HCT116 (cell line): Measurements from ENCODE around the gene ADD2. TPM values are rescaled to one million over a fixed set of nuclear protein-coding genes. Genes with fewer than 3 reads are reported as not detected.

ENCODE experiments used
- ATAC-seq: fragments of 200-7000 bp; cut with Tn5 transposase; 2 replicates; pipeline ENCODE4 v1.9.1; 2020; ENCODE audit warnings: mild to moderate bottlenecking, moderate library complexity
- BruUV-seq: library from RNA; stranded (reverse); fragments of 400-500 nt; replicated peaks from 2 replicates; lab custom pipeline; 2021; lab: Mats Ljungman, UMichigan
- CTCF ChIA-PET: fragments of 300-600 bp; sonication (Branson Sonifier 250); formaldehyde crosslinking; loops from one replicate; lab custom pipeline; 2021; ENCODE audit warnings: antibody characterized with exemption; lab: Charles Lee
- POLR2A ChIA-PET: fragments of 300-600, 350-600 bp; sonication (Branson Sonifier 250); formaldehyde crosslinking; loops from one replicate; lab custom pipeline; 2021; ENCODE audit warnings: antibody characterized with exemption; lab: Charles Lee
- RAD21 ChIA-PET, 2 experiments: fragments of 300-600 bp; sonication (Branson Sonifier 250); formaldehyde crosslinking; loops; one replicate each; lab custom pipeline; 2023; ENCODE audit warnings: low total read pairs in 2 of 2; ENCODE audit not compliant: uncharacterized antibody in 2 of 2, unreplicated experiment in 2 of 2, low non-redundant PET in 1 of 2; lab: Charles Lee
- DNase-seq: peaks from one replicate; pipeline ENCODE4 v3.0.0-alpha.2; 2010; ENCODE audit warnings: low read depth, low spot score
- H2AFZ ChIP-seq: fragments of 200-600 bp; shearing (Covaris generic), sonication (generic); 2 replicates; pipeline ENCODE4 v1.6.1; 2017; ENCODE audit warnings: low read depth, mixed run types, mixed read lengths, antibody characterized with exemption, low read length; ENCODE audit not compliant: poor library complexity, severe bottlenecking
- H3K27ac ChIP-seq: 2 replicates; pipeline ENCODE4 v1.5.1; 2012; ENCODE audit warnings: low read depth, low read length
- H3K27me3 ChIP-seq: fragments of 200-600 bp; sonication (generic); 2 replicates; pipeline ENCODE4 v1.6.1; 2016; ENCODE audit warnings: mixed run types, low read length, mixed read lengths; ENCODE audit not compliant: insufficient read depth
- H3K36me3 ChIP-seq, 2 experiments: fragments of 200-500 bp in 1 of 2; fragments of 200-600 bp in 1 of 2; sonication (Bioruptor generic) in 1 of 2; sonication (generic) in 1 of 2; 2 replicates each; pipeline versions ENCODE4 v1.5.1 to v1.6.1; 2014 to 2016; ENCODE audit warnings: low read length in 2 of 2, inconsistent platforms in 1 of 2, mixed read lengths in 1 of 2, mixed run types in 1 of 2; ENCODE audit not compliant: insufficient read depth in 2 of 2, control insufficient read depth in 1 of 2
- H3K4me1 ChIP-seq, 2 experiments: fragments of 200-600 bp in 1 of 2; sonication (generic) in 1 of 2; 2 replicates each; pipeline versions ENCODE4 v1.5.1 to v1.6.1; 2012 to 2017; ENCODE audit warnings: low read length in 2 of 2, inconsistent platforms in 1 of 2, mild to moderate bottlenecking in 1 of 2, mixed read lengths in 1 of 2, mixed run types in 1 of 2, moderate library complexity in 1 of 2; ENCODE audit not compliant: insufficient read depth in 2 of 2, control insufficient read depth in 1 of 2
- H3K4me2 ChIP-seq: fragments of 200-600 bp; sonication (generic); 2 replicates; pipeline ENCODE4 v1.6.1; 2017; ENCODE audit warnings: mixed run types, low read length, mixed read lengths
- H3K4me3 ChIP-seq, 2 experiments: fragments of 200-600 bp in 1 of 2; sonication (generic) in 1 of 2; replicated peaks in 1 of 2; 2 replicates each; pipeline ENCODE4 v1.5.1; 2011 to 2016; ENCODE audit warnings: low read length in 2 of 2, control low read depth in 1 of 2, low read depth in 1 of 2, mild to moderate bottlenecking in 1 of 2, mixed read lengths in 1 of 2, mixed run types in 1 of 2
- H3K79me2 ChIP-seq: fragments of 200-600 bp; sonication (generic); 2 replicates; pipeline ENCODE4 v1.6.1; 2017; ENCODE audit warnings: mild to moderate bottlenecking, mixed run types, low read length, moderate library complexity, mixed read lengths; ENCODE audit not compliant: insufficient read depth
- H3K9ac ChIP-seq: fragments of 200-600 bp; sonication (generic); 2 replicates; pipeline ENCODE4 v1.6.1; 2016; ENCODE audit warnings: low read length, mixed read lengths
- H3K9me2 ChIP-seq: fragments of 200-600 bp; sonication (generic), shearing (Covaris generic); 2 replicates; pipeline ENCODE4 v1.6.1; 2017; ENCODE audit warnings: mixed run types, mild to moderate bottlenecking, moderate library complexity; ENCODE audit not compliant: insufficient read depth
- H3K9me3 ChIP-seq, 2 experiments: fragments of 200-500 bp in 1 of 2; fragments of 200-600 bp in 1 of 2; sonication (Bioruptor generic) in 1 of 2; sonication (generic) in 1 of 2; 2 replicates each; pipeline ENCODE4 v1.6.1; 2014 to 2017; ENCODE audit warnings: low read length in 2 of 2, mixed read lengths in 2 of 2, inconsistent platforms in 1 of 2, low read depth in 1 of 2, mild to moderate bottlenecking in 1 of 2, mixed run types in 1 of 2, moderate library complexity in 1 of 2; ENCODE audit not compliant: control insufficient read depth in 1 of 2, insufficient read depth in 1 of 2
- H4K20me1 ChIP-seq: fragments of 200-600 bp; sonication (generic), shearing (Covaris generic); 2 replicates; pipeline ENCODE4 v1.6.1; 2017; ENCODE audit warnings: mixed run types, mild to moderate bottlenecking, moderate library complexity; ENCODE audit not compliant: insufficient read depth
- CEBPB ChIP-seq: IDR thresholded peaks from 2 replicates; pipeline ENCODE4 v1.6.1; 2012; ENCODE audit warnings: low read depth
- EZH2phosphoT487 ChIP-seq: fragments of 200-600 bp; IDR thresholded peaks from 2 replicates; pipeline ENCODE4 v1.6.1; 2018; ENCODE audit warnings: antibody characterized with exemption, borderline replicate concordance
- FOSL1 ChIP-seq: IDR thresholded peaks from 2 replicates; pipeline ENCODE4 v1.6.1; 2012; ENCODE audit warnings: low read depth
- JUND ChIP-seq: IDR thresholded peaks from 2 replicates; pipeline ENCODE4 v1.6.1; 2012
- RAD21 ChIP-seq: IDR thresholded peaks from 2 replicates; pipeline ENCODE4 v1.6.1; 2012; ENCODE audit warnings: low read depth, mild to moderate bottlenecking
- SIN3A ChIP-seq: IDR thresholded peaks from 2 replicates; pipeline ENCODE4 v1.6.1; 2012; ENCODE audit warnings: low read depth
- SP1 ChIP-seq: IDR thresholded peaks from 2 replicates; pipeline ENCODE4 v1.6.1; 2012; ENCODE audit warnings: low read depth
- SRF ChIP-seq: IDR thresholded peaks from 2 replicates; pipeline ENCODE4 v1.6.1; 2012; ENCODE audit warnings: low read depth
- YY1 ChIP-seq: IDR thresholded peaks from 2 replicates; pipeline ENCODE4 v1.6.1; 2011; ENCODE audit warnings: low read length, low read depth, moderate library complexity, mild to moderate bottlenecking; ENCODE audit not compliant: insufficient replicate concordance; ENCODE audit errors: extremely low read depth
- intact Hi-C: fragments of 100-400 bp; cut with micrococcal nuclease; formaldehyde crosslinking; loops from 2 replicates; pipeline ENCODE4 v1.10.0; 2022
- total RNA-seq: library from RNA; stranded (reverse); gene quantifications from one replicate; pipeline ENCODE4 v1.2.1, GENCODE V29; 2021; ENCODE audit not compliant: unreplicated experiment
- TF ChIP-seq, protein P1 (sequence below): IDR thresholded peaks from 2 replicates; pipeline ENCODE4 v1.6.1; 2012; ENCODE audit warnings: low read depth

ADD2 gene
- total RNA-seq, 1 experiment from 2014 or later = 0.15 TPM

DNA sequence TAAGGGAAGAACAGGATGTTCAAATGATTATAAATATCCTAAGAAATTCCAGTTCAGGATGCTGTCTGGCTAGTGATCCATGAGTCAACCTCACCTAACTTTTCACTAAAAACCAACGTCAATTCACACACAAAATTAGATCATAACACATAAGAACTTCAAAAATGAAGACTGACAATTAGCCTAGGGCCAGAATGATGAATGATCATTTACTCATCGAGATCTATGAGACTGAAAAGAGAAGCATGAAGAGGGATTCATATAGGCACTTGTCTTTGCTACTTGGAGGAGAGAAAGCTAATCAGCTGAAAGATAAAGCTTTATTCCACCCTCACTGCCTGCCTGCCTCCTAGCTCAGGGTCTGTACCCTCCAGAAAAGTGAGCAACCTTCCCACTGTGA lies 29.8 kb downstream of the ADD2 start:
- Histone ChIP-seq H3K27ac (no peak overlapping the region), H3K36me3 (no peaks in the 10 kb centered on the region), H3K9me3 (no peaks in the 10 kb centered on the region), H3K9me2 (no peaks in the 10 kb centered on the region), H3K9ac (no peak overlapping the region), H3K4me3 (no peak overlapping the region), H4K20me1 (no peaks in the 10 kb centered on the region), H3K4me2 (no peak overlapping the region), H3K79me2 (no peaks in the 10 kb centered on the region), H3K27me3 (peaks cover 17% of the 10 kb centered on the region; the same call in 1 of the 2 replicates), H2AFZ (no peak overlapping the region), H3K4me1 (no peaks in the 10 kb centered on the region)
- ChIA-PET POLR2A (no interaction called here), CTCF (no interaction called here), RAD21 (no interaction called here)
- ATAC-seq (no peak), DNase-seq (no peak)
- intact Hi-C loops = no loop called here
- BruUV-seq = no TSS peak
- TF ChIP-seq JUND (no peak), SRF (no peak), SIN3A (no peak), RAD21 (no peak), CEBPB (no peak), EZH2phosphoT487 (no peak), FOSL1 (no peak), SP1 (no peak), YY1 (no peak)
- TF ChIP-seq, protein P1, sequence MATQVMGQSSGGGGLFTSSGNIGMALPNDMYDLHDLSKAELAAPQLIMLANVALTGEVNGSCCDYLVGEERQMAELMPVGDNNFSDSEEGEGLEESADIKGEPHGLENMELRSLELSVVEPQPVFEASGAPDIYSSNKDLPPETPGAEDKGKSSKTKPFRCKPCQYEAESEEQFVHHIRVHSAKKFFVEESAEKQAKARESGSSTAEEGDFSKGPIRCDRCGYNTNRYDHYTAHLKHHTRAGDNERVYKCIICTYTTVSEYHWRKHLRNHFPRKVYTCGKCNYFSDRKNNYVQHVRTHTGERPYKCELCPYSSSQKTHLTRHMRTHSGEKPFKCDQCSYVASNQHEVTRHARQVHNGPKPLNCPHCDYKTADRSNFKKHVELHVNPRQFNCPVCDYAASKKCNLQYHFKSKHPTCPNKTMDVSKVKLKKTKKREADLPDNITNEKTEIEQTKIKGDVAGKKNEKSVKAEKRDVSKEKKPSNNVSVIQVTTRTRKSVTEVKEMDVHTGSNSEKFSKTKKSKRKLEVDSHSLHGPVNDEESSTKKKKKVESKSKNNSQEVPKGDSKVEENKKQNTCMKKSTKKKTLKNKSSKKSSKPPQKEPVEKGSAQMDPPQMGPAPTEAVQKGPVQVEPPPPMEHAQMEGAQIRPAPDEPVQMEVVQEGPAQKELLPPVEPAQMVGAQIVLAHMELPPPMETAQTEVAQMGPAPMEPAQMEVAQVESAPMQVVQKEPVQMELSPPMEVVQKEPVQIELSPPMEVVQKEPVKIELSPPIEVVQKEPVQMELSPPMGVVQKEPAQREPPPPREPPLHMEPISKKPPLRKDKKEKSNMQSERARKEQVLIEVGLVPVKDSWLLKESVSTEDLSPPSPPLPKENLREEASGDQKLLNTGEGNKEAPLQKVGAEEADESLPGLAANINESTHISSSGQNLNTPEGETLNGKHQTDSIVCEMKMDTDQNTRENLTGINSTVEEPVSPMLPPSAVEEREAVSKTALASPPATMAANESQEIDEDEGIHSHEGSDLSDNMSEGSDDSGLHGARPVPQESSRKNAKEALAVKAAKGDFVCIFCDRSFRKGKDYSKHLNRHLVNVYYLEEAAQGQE = no peak
